Glutamatergic neuron (in vitro differentiated cells): ENCODE measurements around the gene NUP93. TPM values are rescaled to one million over a fixed set of nuclear protein-coding genes. Genes with fewer than 3 reads are reported as not detected.
"Not testable (repeated sequence)": the region's sequence is repeated elsewhere in the genome, so short reads cannot be mapped to it uniquely, and the experiment has no call there.

ENCODE experiments used
- DNase-seq: peaks from one replicate; pipeline ENCODE4 v3.0.0; 2022
- H3K27ac Mint-ChIP-seq: one replicate; pipeline ENCODE4 v1.8.0; 2020; ENCODE audit warnings: mild to moderate bottlenecking, mixed read lengths, inconsistent platforms; ENCODE audit not compliant: unreplicated experiment
- H3K27me3 Mint-ChIP-seq: one replicate; pipeline ENCODE4 v1.8.0; 2020; ENCODE audit warnings: mild to moderate bottlenecking, moderate library complexity, mixed read lengths, inconsistent platforms; ENCODE audit not compliant: unreplicated experiment
- H3K36me3 Mint-ChIP-seq: one replicate; pipeline ENCODE4 v1.8.0; 2020; ENCODE audit warnings: mild to moderate bottlenecking, mixed read lengths, inconsistent platforms; ENCODE audit not compliant: unreplicated experiment
- H3K4me1 Mint-ChIP-seq: one replicate; pipeline ENCODE4 v1.8.0; 2020; ENCODE audit warnings: mild to moderate bottlenecking, low read depth, mixed read lengths, inconsistent platforms; ENCODE audit not compliant: unreplicated experiment
- H3K4me3 Mint-ChIP-seq: one replicate; pipeline ENCODE4 v1.8.0; 2020; ENCODE audit warnings: mild to moderate bottlenecking, mixed read lengths, inconsistent platforms; ENCODE audit not compliant: unreplicated experiment
- H3K9me3 Mint-ChIP-seq: one replicate; pipeline ENCODE4 v1.8.0; 2020; ENCODE audit warnings: mild to moderate bottlenecking, moderate library complexity, mixed read lengths, inconsistent platforms; ENCODE audit not compliant: unreplicated experiment
- CTCF ChIP-seq: fragments of 200-600 bp; sonication (generic); IDR thresholded peaks from one replicate; pipeline ENCODE4 v1.5.0; 2021; ENCODE audit not compliant: partially characterized antibody, unreplicated experiment
- total RNA-seq: library from RNA; stranded (reverse); fragmentation: NEBNext Ultra II Directional; extraction: Animal tissue kit (Norgen Biotek cat#: 25700); gene quantifications from one replicate; pipeline ENCODE4 v1.2.1, GENCODE V29; 2021; ENCODE audit not compliant: unreplicated experiment

The NUP93 gene
- total RNA-seq, 1 donor from 2014 or later, result 84.1 TPM

- no peak for TF ChIP-seq CTCF
- Mint-ChIP-seq H3K27me3 (peaks cover 3% of the 10 kb centered on the region), H3K4me3 (no peak overlapping the region), H3K27ac (no peak overlapping the region), H3K9me3 (peaks cover 6% of the 10 kb centered on the region), H3K4me1 (no peaks in the 10 kb centered on the region), H3K36me3 (peaks cover 6% of the 10 kb centered on the region)
- DNase-seq, result no peak
These were observed 7.6 kb downstream of the NUP93 start for GRCh38 chr16:56737539-56737938.

- no peak for DNase-seq
- Mint-ChIP-seq H3K4me1 (peaks cover under 1% of the 10 kb centered on the region), H3K27me3 (peaks cover 3% of the 10 kb centered on the region)
These were observed 8.3 kb downstream of the NUP93 start for GRCh38 chr16:56738221-56738620.

GRCh38 chr16:56739378-56739777 is 9.4 kb downstream of the NUP93 start:
- H3K27ac Mint-ChIP-seq, H3K27me3 Mint-ChIP-seq, H3K4me3 Mint-ChIP-seq, DNase-seq, H3K9me3 Mint-ChIP-seq, H3K4me1 Mint-ChIP-seq, H3K36me3 Mint-ChIP-seq: not testable (repeated sequence)

More at GRCh38 chr16:56738221-56738620, 8.3 kb downstream of the NUP93 start:
- Mint-ChIP-seq H3K9me3 (peaks cover 6% of the 10 kb centered on the region), H3K27ac (no peak overlapping the region), H3K4me3 (no peak overlapping the region), H3K36me3 (peaks cover 6% of the 10 kb centered on the region)
- TF ChIP-seq CTCF, result no peak

GRCh38 chr16:56741399-56741798 is 11.5 kb downstream of the NUP93 start:
- H3K36me3 Mint-ChIP-seq, result peaks cover 6% of the 10 kb centered on the region
- H3K27ac Mint-ChIP-seq, result no peak overlapping the region
- DNase-seq, result no peak

GRCh38 chr16:56742030-56742984 is 12.4 kb downstream of the NUP93 start:
- H3K36me3 Mint-ChIP-seq, result peaks cover 6% of the 10 kb centered on the region
- H3K4me1 Mint-ChIP-seq, result peaks cover 10% of the 10 kb centered on the region
- H3K4me3 Mint-ChIP-seq, result no peak overlapping the region
- H3K27ac Mint-ChIP-seq, result no peak overlapping the region
- peaks cover 9% of the 10 kb centered on the region for H3K9me3 Mint-ChIP-seq
- peaks cover 3% of the 10 kb centered on the region for H3K27me3 Mint-ChIP-seq
- TF ChIP-seq CTCF, result no peak
- DNase-seq, result no peak

More at GRCh38 chr16:56741399-56741798, 11.5 kb downstream of the NUP93 start:
- H3K4me1 Mint-ChIP-seq, result peaks cover 10% of the 10 kb centered on the region
- H3K9me3 Mint-ChIP-seq, result peaks cover 9% of the 10 kb centered on the region
- TF ChIP-seq CTCF, result no peak
- H3K27me3 Mint-ChIP-seq, result peaks cover 3% of the 10 kb centered on the region
- no peak overlapping the region for H3K4me3 Mint-ChIP-seq
